ENCODE results near the gene THAP11.

The THAP11 gene

GRCh38 chr16:67841816-67842508 lies at the start of gene THAP11:
TSS of gene THAP11 (plus strand) at chr16:67842320. CDS start at chr16:67842555, 235 bp downstream.
- peak; percentile 96 for DNase-seq (ENCODE audit: low spot score)

DNA sequence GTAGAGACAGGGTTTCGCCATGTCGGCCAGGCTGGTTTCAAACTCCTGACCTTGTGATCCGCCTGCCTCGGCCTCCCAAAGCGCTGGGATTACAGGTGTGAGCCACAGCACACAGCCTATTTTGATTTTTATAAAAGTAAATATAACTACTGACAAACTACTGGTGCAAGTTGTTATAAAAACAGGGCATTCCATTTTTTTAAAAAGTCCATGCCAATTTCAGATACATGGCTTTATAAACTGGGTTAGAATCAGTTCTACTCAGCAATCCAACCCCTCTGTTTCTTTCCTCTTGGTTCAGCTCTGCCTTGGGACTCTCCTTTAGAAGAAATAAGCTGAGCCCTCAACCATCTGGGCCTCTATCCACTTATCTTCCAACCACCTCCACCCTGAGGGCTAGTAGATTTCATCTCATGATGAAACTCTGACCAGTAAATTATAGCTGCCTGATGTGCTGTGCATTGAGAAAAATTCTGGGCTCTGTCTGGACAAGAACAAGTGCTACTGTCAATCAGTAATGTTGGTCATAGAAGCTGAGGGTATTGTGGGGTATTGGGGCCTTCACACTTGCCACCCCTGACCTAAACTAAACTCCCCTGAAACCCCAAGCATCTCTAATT lies 45.9 kb upstream of the THAP11 start:
- DNase-seq (ENCODE audit: low spot score) = no peak

GRCh38 chr16:67800338-67800926 lies 41.7 kb upstream of the THAP11 start:
- no peak for DNase-seq (ENCODE audit: low spot score)

DNA sequence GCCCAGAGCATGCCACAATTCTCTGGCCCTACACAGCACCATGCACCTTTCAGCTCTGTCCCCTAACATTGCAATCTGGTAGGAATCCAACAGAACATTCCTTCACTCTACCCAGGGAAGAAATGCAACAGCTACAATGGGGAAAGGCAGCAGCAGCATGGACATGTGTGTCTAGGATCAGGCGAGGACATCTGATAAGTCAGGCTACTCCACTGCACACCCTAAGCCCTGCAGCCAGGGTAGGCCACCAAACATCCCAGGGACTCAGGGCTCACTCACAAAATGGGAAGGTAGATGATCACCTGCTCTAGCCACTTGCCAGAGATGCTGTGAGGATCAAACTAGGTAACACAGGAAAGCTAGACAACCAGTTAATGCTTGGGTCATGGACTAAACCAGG lies 40.9 kb upstream of the THAP11 start:
- DNase-seq (ENCODE audit: low spot score) = no peak

GRCh38 chr16:67801883-67802282 lies 40.2 kb upstream of the THAP11 start:
- DNase-seq (ENCODE audit: low spot score) = no peak

GRCh38 chr16:67803894-67804293 lies 38.2 kb upstream of the THAP11 start:
- no peak for DNase-seq (ENCODE audit: low spot score)

- DNase-seq (ENCODE audit: low spot score) = no peak
Observed at GRCh38 chr16:67804853-67805542, 37.1 kb upstream of the THAP11 start.

DNA sequence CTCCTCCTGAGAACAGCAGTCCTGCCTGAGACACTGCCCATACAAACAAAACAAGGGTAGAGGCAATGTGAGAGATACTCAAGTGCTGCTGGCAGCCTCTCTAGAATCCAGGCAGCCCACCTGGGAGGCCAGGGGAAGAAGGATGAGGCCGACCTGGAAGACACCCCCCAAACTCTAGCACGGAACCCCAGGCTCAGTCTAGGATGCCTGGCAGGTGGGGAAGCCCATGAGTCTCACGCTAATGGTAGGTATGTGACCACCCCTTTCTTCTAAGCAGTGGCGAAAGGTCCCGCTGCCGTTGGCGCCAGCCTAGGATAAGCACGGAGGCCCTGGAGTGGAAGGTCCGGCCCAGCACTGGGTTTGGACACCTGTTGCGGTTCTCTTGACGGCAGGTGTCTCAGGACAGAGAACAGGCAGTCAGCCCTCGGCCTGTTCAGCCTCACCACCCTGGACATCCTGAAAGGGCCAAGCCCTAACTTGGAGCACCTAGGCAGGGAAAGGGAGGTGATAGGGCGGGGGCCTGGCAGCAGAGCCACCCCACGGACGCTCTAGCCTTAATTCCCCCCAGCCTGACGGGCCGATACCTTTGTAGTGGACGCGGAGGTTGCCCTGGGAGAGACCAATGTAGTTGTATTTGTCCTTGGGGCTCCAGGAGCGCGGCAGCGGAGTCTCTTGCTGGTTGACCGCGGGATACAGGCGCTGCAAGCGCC lies 36.2 kb upstream of the THAP11 start:
- no peak for DNase-seq (ENCODE audit: low spot score)

DNA sequence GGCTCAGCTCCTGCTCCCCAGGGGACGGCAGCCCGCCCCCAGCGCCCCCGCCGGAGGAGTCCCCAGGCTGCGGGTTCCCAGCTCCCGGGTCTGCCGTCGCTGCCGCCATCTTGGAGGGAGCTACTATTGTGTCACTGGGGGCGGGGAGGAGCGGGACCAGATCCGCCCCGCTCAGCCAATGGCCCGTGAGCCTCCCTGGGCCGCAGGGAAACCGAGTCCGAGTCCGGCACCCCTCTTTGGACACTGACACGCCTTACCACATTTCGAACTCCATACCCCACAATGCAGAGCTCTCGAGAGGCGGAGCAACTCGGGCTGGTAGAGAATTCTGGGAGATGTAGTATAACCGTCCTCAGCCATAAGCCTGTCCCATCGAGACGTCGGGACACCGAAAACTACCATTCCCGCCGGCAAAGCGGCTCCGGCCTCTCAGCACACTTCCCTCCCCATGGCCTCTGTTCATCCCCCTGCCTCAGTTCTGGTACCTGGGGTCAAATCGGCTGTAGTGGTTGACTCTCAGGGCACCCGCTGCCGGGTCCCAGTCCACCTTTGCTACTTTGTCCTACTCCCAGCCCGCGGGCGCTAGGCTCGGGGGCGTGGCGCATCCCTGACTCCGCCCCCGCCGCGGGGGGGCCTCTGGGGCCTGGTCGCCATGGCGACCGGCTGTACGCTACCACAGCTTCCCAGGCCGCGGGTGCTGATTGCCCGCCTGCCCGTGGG lies 35.5 kb upstream of the THAP11 start, which contains the start of the genes RANBP10 and TSNAXIP1:
Gene RANBP10, minus strand, starts transcription at position 133 of the 720 bp plus-strand sequence. Its CDS starts 24 bp downstream, at position 109.
Gene TSNAXIP1, plus strand, starts transcription at position 462 of the 720 bp plus-strand sequence. CDS start 261 bp downstream, outside the sequence.
- DNase-seq (ENCODE audit: low spot score) = peak; percentile 100

GRCh38 chr16:67807148-67807682 lies 34.9 kb upstream of the THAP11 start:
- DNase-seq (ENCODE audit: low spot score) = no peak

- no peak for DNase-seq (ENCODE audit: low spot score)
Observed at GRCh38 chr16:67811899-67812298, 30.2 kb upstream of the THAP11 start.

DNA sequence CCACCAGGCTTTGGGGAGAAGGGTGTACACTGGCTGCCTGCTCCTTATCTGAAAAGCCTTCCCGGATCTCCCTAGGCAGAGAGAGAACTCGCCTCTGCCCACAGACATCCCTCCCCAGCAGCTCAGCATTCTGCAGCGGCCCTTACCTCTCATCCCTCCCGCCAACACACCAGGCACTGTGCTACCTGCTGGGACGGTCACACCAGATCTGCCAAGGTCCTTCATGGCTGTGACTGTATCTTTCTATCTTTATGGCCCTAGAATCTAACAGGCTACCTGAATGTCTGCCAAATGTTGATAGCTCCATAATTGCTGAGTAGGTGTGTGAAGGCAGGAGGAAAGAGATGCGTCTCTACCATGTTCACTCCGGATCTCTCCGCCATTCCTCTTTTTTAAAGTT lies 27.6 kb upstream of the THAP11 start:
- no peak for DNase-seq (ENCODE audit: low spot score)

DNA sequence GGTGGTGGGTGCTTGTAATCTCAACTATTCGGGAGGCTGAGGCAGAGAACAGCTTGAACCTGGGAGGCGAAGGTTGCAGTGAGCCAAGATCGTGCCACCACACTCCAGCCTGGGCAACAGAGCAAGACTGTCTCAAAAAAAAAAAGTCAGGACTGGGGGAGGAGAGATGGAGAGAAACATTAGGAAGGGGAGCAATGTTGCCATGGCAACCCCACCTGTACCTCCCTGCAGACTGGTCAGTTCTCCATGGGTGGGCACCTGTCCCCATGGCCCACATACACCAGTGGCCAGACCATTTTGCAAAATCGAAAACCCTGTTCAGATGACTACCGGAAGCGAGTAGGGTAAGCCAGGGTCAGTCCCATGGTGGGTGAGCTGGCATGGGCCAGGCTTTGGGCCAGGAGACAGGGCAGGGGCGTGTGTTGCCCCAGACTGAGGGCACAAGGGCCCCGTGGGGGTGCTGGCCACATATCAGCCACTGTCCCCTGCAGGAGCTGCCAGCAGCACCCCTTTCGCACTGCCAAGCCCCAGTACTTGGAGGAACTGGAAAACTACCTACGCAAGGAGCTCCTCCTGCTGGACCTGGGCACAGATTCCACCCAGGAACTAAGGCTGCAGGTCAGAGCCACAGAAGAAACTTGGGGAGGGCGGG lies 21.4 kb upstream of the THAP11 start:
- DNase-seq (ENCODE audit: low spot score) = no peak

GRCh38 chr16:67822511-67822910 lies 19.6 kb upstream of the THAP11 start:
- no peak for DNase-seq (ENCODE audit: low spot score)

- no peak for DNase-seq (ENCODE audit: low spot score)
Observed at GRCh38 chr16:67825119-67825518, 17.0 kb upstream of the THAP11 start.

GRCh38 chr16:67825906-67826305 lies 16.2 kb upstream of the THAP11 start:
- DNase-seq (ENCODE audit: low spot score) = no peak

DNA sequence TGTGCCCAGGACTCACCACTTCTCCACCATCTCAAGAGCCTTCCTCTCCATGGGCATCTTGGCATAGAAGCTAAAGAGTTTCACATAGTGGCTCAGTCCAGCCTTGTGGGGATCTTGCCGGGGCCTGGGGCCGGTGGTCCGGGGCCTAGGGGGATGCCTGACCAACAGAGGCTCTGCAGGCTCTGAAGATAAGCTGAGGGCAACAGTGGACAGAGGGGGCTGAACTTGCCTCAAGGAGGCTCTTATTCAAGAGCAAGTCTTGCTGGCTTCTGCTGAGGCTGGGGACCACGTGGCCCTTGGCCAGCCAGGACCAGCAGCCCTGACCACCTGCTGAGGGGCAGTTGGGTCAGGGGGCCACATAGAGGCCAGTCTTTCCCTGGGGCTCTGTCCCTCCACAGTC lies 13.5 kb upstream of the THAP11 start:
- DNase-seq (ENCODE audit: low spot score) = no peak

DNA sequence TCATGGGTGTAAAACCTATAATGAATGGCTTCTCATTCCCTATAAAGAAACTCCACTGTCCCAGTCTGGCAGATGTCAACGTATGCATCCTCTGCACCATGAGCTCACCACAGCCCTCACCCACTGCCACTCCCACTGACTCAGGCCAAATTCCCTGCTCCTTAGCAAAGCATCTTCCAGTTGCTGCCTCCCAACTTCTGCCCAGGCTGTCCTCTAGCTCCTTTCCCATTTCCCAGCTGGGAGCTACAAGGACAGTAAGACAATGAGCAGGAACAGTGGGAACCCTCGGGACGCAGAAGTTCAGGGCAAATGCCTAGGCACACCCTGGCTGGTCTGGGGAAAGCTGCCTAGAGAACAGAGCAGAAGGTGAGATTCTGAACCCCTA lies 9.1 kb upstream of the THAP11 start:
- DNase-seq (ENCODE audit: low spot score) = no peak

DNA sequence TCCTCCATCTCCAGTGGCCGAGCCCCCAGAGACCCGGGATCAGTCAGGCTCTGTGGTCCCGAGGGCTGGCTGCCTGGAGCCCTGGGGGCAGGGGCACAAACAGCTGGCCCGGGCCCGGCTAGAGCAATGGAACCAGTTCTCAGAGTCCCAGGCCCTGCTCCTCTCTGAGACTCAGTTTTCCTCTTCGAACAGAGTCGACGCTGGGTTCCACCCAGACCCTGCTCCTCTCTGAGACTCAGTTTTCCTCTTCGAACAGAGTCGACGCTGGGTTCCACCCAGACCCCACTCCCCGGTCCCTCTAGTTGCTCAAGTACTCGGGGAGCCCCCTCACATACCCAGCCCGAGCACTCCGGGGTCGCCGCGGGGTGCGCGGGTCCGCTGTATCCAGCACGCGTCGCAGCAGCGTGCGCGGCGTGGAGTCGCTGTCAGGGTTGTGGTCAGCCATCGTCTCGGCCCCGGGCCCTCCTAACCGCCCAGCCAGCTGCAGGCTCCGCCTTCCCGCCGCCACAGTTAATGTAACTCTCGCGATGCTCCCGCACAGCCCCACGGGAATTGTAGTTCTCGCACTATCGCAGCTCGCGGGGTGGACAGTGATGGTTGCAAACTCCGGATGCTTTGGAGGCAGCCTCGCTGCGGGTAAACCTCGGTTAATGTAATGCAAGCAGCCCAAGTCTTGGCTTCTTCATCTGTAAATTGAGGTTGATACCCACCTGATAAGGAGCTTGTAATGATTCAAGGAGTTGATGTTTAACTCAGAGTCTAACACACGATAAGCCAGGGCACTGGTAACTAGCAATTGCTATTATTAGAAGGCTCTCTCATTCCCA lies 8.5 kb upstream of the THAP11 start:
- DNase-seq (ENCODE audit: low spot score) = peak; percentile 93

DNA sequence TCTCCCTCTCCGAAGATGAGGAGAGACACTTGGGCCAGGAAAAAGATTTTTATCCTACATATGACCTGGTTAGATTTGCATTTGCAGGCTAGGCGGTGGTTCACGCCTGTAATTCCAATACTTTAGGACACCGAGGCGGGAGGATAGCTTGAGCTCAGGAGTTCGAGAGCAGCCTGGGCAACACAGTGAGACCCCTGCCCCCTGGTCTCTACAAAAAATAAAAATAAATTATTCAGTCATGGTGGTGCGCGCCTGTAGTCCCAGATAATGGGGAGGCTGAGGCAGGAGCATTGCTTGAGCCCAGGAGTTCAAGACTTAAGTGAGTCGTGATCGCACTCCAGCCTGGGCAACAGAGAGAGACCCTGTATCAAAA lies 7.9 kb upstream of the THAP11 start:
- no peak for DNase-seq (ENCODE audit: low spot score)

Data from cerebellar cortex (tissue), 1 donor.